ENCODE measurements around the gene CDIPT.

GRCh38 chr16:29862884-29863668, at the start of gene CDIPT:
- TF ChIP-seq EZH2 (IDR thresholded peaks at IDR 0.05; ENCODE audit: insufficient read depth, low read length) (no peak), CTCF (IDR thresholded peaks at IDR 0.05; ENCODE audit: insufficient read depth, low read depth, low read length) (peak; percentile 57)
